ENCODE results near the gene THAP5. TPM values are rescaled to one million over a fixed set of nuclear protein-coding genes. Genes with fewer than 3 reads are reported as not detected.

THAP5 gene
- polyA plus RNA-seq, 1 donor from 2014 or later: 49.4 TPM

- TF ChIP-seq EP300 (conservative IDR thresholded peaks at IDR 0.05; ENCODE audit: poor library complexity, severe bottlenecking): no peak
- TF ChIP-seq SMC3 (conservative IDR thresholded peaks at IDR 0.05; ENCODE audit: poor library complexity): no peak
- TF ChIP-seq POLR2AphosphoS5 (IDR thresholded peaks at IDR 0.05): no peak
- no peak for TF ChIP-seq REST (IDR thresholded peaks at IDR 0.05; ENCODE audit: borderline replicate concordance)
- TF ChIP-seq TAF1 (IDR thresholded peaks at IDR 0.05; ENCODE audit: low read depth): no peak
- no peak for TF ChIP-seq CTCF (IDR thresholded peaks at IDR 0.05; ENCODE audit: poor library complexity, severe bottlenecking)
- TF ChIP-seq EZH2 (IDR thresholded peaks at IDR 0.05; ENCODE audit: borderline replicate concordance, insufficient read depth, low read length, poor library complexity, severe bottlenecking): no peak
- no peak for TF ChIP-seq RAD21 (conservative IDR thresholded peaks at IDR 0.05)
- TF ChIP-seq MXI1 (conservative IDR thresholded peaks at IDR 0.05; ENCODE audit: poor library complexity, severe bottlenecking): no peak
- Histone ChIP-seq H3K79me2 (replicated peaks; ENCODE audit: insufficient read depth, low read length) (no peaks in the 10 kb centered on the region), H3K27ac (ENCODE audit: low read length) (no peak overlapping the region), H3K4me2 (ENCODE audit: low read length) (no peak overlapping the region), H3F3A (ENCODE audit: insufficient read depth, low read length, poor library complexity, severe bottlenecking) (no peaks in the 10 kb centered on the region), H3K27me3 (ENCODE audit: insufficient read depth, low read depth, low read length) (no peaks in the 10 kb centered on the region), H3K9ac (ENCODE audit: low read length) (no peak overlapping the region), H3K9me2 (ENCODE audit: insufficient read depth, low read length) (no peaks in the 10 kb centered on the region), H2AFZ (ENCODE audit: low read depth, low read length) (no peak overlapping the region), H3K36me3 (ENCODE audit: insufficient read depth, low read length) (peaks cover 5% of the 10 kb centered on the region), H4K20me1 (ENCODE audit: insufficient read depth) (no peaks in the 10 kb centered on the region), H3K4me3 (ENCODE audit: low read length) (no peak overlapping the region), H3K9me3 (ENCODE audit: low read length) (no peaks in the 10 kb centered on the region)
These were observed 12.4 kb upstream of the THAP5 start for GRCh38 chr7:108581655-108582491.

GRCh38 chr7:108580298-108580697 is 10.8 kb upstream of the THAP5 start:
- peaks cover 5% of the 10 kb centered on the region for H3K36me3 ChIP-seq (ENCODE audit: insufficient read depth, low read length)
- H3K79me2 ChIP-seq (replicated peaks; ENCODE audit: insufficient read depth, low read length): no peaks in the 10 kb centered on the region
- no peak overlapping the region for H3K4me3 ChIP-seq (ENCODE audit: low read length)
- no peaks in the 10 kb centered on the region for H3K9me2 ChIP-seq (ENCODE audit: insufficient read depth, low read length)
- H3K27ac ChIP-seq (ENCODE audit: low read length): no peak overlapping the region
- no peaks in the 10 kb centered on the region for H3K27me3 ChIP-seq (ENCODE audit: insufficient read depth, low read depth, low read length)
- no peak overlapping the region for H2AFZ ChIP-seq (ENCODE audit: low read depth, low read length)
- H3K9me3 ChIP-seq (ENCODE audit: low read length): no peaks in the 10 kb centered on the region
- no peaks in the 10 kb centered on the region for H4K20me1 ChIP-seq (ENCODE audit: insufficient read depth)
- no peak overlapping the region for H3K4me2 ChIP-seq (ENCODE audit: low read length)
- H3K9ac ChIP-seq (ENCODE audit: low read length): no peak overlapping the region
- no peaks in the 10 kb centered on the region for H3F3A ChIP-seq (ENCODE audit: insufficient read depth, low read length, poor library complexity, severe bottlenecking)
- TF ChIP-seq EP300 (conservative IDR thresholded peaks at IDR 0.05; ENCODE audit: poor library complexity, severe bottlenecking) (no peak), RAD21 (conservative IDR thresholded peaks at IDR 0.05) (no peak), CTCF (IDR thresholded peaks at IDR 0.05; ENCODE audit: poor library complexity, severe bottlenecking) (no peak), POLR2AphosphoS5 (IDR thresholded peaks at IDR 0.05) (no peak), REST (IDR thresholded peaks at IDR 0.05; ENCODE audit: borderline replicate concordance) (no peak), SMC3 (conservative IDR thresholded peaks at IDR 0.05; ENCODE audit: poor library complexity) (no peak), MXI1 (conservative IDR thresholded peaks at IDR 0.05; ENCODE audit: poor library complexity, severe bottlenecking) (no peak), TAF1 (IDR thresholded peaks at IDR 0.05; ENCODE audit: low read depth) (no peak), EZH2 (IDR thresholded peaks at IDR 0.05; ENCODE audit: borderline replicate concordance, insufficient read depth, low read length, poor library complexity, severe bottlenecking) (no peak)

All from neural cell (in vitro differentiated cells).